GM21825 (cell line): ENCODE measurements around the gene PSME2.

Experiments used
- ATAC-seq: cut with Tn5 transposase; IDR thresholded peaks from one replicate; pipeline ENCODE4 v1.9.1; 2021; ENCODE audit warnings: mild to moderate bottlenecking, moderate library complexity; ENCODE audit not compliant: unreplicated experiment

The PSME2 gene

DNA sequence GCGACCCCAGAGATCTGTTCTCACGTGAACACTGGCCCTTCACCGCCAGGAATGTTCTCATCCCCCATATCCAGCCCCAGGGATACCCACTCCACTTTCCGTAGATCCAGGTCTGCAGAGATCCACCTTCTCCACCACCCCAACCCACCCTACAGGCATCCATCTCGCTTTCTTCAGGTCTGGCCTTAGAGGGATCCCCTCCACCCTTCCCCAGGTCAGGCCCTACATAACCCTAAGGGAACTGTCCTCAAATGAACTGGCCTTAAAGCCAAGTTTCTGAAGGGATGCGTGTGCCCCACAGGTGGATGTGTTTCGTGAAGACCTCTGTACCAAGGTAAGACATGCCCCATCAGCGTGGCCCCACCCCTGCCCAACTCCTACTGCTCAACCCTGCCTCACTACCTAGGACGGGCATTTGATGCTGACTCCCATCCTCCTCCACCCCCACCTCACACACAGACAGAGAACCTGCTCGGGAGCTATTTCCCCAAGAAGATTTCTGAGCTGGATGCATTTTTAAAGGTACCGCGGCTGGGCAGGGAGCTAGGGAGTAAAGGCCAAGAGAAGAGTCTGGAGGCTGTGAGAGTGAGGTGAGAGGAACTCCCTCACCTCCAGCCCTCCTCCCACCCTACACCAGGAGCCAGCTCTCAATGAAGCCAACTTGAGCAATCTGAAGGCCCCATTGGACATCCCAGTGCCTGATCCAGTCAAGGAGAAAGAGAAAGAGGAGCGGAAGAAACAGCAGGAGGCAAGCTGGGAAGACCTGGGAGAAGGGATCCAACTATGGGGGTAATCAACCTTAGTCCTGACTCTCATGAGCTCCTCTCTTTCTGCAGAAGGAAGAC is 9.5 kb downstream of the PSME2 start:
- ATAC-seq: no peak

DNA sequence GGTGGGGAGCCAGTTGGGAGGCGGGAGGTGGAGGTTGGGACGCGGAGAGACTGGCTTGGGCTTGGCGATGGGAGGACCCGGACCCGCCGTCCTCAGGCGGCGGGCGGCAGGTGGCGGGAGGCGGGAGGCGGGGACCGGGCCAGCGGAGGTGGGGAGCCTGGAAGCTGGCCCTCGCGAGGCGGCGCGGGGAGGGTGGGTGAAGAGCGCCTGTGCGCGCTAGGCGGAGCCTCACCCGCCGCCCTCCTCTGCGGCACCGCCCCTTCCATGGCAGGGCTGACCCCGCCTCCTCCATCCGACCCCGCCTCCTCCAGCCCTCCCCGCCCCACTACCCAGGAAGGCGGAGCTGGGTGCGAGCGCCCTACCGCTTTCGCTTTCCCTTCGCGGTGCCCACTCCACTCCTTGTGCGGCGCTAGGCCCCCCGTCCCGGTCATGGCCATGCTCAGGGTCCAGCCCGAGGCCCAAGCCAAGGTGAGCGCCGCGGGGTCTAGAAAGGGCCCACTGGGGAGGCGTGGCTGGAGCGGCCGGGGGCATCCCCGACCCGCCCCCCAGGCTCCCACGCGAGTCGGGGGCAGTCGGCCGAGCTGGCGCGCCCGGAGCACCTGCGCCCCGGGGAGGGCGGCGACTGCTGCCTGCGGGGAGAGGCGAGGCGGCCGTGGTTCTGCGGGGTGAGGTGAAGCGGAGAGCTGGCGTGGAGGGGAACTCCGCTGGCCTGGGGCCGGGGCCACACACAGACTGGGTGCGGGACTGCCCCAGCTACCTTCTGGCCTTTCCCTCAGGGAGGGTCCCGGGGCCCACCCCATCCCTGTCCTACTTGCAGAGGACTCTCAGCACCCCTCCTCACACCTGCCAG is 10.4 kb downstream of the PSME2 start, which contains the start of gene PSME1:
PSME1 (plus strand) TSS at position 361 of the 850 bp plus-strand sequence; CDS start at position 430, 69 bp downstream.
- ATAC-seq: peak; percentile 84

DNA sequence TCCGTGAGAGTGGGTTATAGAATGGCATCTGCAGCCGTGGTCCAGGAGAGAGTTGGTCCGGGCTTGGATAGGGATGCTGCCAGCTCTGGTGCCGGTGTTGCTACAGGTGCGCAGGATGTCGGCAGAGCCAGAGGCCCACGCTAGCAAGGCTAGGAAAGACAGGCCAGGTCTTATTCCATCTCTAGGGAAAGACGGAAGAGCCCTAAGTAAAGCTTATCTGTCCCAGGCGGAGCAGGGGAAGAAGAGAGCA is 10.9 kb downstream of the PSME2 start:
- ATAC-seq: no peak

DNA sequence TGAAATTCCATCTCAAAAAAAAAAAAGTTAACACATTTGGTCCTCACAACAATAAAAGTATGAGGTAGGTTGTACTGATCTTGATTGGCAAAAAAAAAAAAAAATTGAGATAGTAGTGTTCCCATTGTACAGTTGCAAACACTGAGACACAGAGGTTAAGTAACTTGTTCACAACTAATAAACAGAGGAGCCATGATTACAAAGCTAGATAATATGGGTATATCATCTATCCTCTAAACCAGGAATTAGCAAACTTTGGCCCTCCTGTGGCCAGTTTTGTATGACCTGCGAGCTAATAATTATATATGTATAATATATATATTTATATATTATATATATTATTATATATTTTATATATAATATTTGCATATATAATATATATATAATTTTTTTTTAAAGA is 12.7 kb downstream of the PSME2 start:
- ATAC-seq: no peak

DNA sequence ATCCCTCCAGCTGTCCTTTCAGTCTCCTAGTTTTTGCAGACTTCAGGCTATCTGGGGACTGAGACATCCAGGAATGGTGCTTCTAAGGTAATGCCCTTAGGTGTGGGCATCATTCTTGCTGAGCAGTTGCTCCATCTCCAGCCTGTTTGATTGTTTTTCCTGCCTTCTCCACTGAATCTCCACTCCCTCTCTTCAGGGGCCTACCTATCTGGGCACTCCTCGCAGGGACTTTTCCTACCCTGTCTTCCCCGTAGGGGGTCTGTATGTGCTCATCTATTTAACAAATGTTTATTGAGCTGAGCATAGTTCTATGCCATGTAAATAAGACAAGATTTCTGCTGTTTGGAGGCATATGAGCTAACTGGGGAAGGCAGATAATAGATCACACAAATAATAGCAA is 13.4 kb downstream of the PSME2 start:
- no peak for ATAC-seq

DNA sequence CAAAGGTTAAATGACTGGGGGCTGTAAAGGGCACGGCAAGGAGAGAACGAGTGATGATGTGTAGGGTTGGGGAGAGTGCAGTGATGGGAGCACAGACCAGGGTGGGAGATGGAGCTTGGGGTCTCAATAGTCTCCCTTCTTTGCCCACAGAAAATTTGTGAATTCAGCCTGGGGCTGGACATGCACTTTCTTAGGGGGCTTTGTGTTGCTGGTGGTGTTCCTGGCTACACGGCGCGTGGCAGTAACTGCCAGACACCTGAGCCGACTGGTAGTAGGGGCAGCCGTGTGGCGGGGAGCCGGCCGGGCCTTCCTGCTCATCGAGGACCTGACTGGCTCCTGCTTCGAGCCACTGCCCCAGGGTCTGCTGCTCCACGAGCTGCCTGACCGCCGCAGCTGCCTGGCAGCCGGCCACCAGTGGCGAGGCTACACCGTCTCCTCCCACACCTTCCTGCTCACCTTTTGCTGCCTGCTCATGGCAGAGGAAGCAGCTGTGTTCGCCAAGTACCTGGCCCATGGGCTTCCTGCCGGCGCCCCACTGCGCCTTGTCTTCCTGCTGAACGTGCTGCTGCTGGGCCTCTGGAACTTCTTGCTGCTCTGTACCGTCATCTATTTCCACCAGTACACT is 14.2 kb downstream of the PSME2 start:
- ATAC-seq: no peak

DNA sequence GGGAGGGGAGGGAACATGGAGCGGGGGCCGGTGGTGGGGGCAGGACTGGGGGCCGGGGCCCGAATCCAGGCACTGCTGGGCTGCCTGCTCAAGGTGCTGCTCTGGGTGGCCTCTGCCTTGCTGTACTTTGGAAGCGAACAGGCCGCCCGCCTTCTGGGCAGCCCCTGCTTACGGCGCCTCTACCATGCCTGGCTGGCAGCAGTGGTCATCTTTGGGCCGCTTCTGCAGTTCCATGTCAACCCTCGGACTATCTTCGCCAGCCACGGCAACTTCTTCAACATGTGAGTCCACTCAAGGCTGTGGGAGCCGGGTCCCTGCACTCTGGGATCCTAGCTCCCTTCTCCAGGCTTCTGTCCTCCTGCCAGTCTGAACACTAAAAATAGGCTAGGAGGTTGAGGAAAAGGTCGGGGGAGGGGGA is 14.9 kb downstream of the PSME2 start:
- no peak for ATAC-seq

DNA sequence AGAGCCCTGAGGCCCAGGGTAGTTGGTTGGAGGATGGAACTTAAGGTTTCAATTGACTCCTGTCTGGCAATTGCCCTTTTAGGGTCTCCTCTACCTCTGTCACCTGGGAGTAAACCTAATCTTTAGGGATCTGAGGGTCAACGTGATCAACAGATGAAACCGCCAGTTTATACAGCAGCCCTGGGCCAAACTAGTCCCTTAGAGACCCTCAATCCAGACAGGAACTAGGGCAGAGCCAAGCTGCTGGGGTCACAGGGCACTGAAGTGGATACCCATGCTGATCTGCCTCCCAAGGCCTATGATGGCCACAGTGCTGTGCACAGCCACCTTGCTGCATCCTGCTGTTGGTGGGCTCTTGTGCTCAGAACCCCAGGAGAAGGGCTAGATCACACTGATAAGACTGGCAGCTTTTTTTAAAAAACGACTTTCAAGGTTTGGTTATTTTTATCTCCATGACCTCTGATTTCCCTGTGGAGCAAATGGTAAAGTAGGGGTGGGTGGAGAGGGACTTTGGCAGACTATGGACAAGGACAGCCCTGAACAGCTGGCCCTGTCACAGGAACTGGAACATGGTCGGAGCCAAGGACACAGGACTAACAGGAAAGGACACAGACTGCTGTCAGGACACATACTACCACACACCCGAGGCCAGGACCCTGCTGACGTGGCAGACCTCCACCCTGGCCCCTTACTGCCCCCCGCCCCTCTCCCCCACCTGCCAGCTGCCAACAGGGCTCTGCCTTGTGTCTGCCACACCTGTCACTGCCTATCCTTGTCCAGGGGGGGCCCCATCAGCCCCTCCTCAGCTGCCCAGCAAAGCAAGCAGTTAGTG is 15.5 kb downstream of the PSME2 start:
- ATAC-seq: no peak

DNA sequence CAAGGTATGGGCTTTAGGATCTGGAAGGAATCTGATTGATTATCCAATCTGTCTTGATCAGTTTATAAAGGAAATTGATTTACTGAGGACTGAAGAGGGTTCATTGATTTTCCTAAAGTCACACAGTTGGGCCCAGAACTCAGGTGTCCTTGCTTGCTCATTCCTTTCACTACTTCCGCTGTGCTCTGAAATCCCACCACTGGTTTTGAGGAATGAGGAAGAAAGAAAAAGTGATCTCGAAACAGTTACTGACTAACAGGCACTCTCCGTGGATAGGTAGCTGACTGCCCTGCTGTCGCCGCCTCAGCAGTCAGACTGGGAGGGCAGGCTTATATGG is 16.1 kb downstream of the PSME2 start, which contains the start of gene FITM1:
FITM1 (plus strand) TSS at position 280 of the 337 bp plus-strand sequence. CDS start 905 bp downstream, outside the sequence.
- no peak for ATAC-seq

DNA sequence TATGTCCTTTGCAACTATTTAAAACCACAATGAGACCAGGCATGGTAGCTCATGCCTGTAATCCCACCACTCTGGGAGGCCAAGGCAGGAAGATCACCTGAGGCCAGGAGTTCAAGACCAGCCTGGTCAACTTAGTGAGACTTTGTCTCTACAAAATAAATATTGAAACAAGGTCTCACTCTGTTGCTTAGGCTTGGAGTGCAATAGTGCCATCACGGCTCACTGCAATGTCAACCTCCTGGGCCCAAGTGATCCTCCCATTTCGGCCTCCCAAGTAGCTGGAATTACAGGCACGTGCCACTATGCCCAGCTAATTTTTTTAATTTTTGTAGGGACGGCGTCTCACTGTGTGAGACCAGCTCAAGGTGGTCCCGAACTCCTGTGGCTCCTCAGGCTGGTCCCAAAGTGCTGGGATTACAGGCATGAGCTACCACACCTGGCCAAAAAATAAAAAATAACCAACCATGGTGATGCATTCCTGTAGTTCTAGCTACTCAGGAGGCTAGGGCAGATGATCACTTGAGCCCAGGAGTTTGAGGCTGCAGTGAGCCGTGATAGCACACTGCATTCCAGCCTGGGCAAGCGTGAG is 16.9 kb downstream of the PSME2 start:
- no peak for ATAC-seq

DNA sequence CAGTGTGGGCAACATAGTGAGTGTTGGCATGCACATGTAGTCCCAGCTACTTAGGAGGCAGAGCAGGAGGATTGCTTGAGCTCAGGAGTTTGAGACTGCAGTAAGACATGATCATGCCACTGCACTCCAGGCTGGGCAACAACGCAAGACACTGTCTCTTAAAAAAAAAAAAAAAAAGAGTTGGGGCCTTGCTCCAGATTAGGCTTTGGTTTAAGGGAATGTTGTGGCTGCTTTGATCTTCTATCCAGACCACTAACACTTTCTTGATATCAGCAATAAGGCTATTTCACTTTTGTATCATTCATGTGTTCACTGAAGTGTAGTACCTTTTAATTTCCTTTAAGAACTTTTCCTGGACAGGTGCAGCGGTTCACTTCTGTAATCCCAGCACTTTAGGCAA is 18.7 kb downstream of the PSME2 start:
- no peak for ATAC-seq

DNA sequence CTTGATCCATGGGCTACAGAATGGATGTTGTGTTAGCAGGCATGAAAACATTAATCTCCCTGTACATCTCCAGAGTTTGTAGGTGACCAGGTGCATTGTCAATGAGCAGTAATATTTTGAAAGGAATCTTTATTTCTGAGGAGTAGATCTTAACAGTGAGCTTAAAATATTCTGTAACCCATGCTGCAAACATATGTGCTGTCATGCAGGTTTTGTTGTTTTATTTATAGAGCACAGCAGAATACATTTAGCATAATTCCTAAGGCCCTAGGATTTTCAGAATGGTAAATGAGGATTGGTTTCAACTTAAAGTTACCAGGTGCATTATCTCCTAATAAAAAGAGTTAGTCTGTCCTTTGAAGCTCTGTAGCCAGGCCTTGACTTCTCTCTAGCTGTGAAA is 19.5 kb downstream of the PSME2 start:
- no peak for ATAC-seq

DNA sequence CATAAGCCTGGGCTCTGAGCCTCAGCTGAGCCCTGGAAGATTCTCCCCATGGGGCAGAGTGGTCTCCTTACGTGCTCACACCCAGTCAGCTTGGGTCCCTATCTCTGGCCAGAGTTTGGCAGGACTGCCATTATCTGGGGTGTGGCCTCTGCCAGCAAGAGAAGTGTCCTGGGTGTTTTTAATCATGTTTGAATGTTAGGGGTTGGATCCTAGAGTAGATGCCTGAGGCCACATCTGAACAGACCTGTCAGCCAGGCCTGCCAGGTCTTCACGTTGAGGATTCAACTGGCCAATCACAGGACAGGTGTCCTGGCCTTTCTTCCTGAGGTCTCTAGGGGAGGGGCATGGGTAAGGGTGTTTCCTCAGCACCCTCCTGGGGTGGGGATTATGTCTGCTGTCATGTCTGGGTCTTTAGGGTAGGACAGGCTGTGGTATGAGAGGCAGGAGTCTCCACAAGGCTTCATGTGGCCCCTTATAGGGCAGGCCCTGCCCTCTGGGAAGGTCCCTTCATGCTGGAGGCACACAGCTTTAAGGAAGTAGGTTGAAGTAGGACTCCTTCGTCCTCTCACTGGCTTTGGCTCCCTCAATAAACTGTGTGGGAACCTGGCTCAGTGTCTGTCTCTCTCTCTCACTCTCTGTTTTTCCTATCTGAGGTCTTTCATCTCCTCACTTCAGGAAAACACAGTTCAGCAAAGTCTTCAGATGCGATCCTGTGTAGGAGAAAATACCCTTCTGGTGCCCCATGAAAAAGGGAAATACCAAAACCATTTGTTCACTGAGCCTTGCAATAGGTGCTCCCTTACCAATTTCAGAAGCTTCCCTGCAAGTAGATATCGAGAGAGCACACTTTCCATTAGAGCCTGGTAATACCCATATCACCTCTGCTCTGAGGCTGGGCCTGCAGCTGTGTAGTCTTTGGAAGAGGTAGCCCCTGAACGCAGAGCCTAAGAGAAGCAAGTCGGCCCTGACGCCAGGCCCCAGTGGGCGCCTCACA is 22.7 kb downstream of the PSME2 start:
- peak; percentile 67 for ATAC-seq

DNA sequence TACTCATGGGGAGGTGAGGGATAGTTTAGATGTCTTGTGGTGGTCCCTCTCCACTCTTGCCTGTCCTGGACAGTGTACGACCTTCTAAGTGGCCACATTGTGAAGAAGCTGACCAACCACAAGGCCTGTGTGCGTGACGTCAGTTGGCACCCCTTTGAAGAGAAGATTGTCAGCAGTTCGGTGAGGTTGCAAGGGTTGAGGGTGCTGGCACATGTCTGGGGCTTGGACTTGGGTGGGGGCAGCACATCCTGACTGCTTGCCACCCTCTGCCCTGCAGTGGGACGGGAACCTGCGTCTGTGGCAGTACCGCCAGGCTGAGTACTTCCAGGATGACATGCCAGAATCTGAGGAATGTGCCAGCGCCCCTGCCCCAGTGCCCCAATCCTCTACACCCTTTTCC is 23.5 kb downstream of the PSME2 start:
- no peak for ATAC-seq

DNA sequence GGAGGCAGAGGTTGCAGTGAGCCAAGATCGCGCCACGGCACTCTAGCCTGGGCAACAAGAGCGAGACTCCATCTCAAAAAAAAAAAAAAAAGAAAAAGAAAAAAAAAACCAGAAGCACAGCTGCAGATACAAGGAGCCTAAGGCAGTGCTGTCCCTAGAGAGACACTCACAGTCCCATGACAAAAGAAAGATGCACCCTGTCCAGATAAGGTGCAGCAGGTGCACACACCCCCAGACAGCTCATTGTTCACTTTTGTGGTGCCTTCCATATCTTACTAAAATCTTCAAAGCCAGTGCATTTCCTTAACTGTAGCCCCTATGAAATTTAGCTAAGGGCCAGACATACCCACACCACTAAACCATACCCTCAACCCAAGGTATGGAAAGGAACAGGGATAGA is 24.0 kb downstream of the PSME2 start:
- ATAC-seq: no peak

DNA sequence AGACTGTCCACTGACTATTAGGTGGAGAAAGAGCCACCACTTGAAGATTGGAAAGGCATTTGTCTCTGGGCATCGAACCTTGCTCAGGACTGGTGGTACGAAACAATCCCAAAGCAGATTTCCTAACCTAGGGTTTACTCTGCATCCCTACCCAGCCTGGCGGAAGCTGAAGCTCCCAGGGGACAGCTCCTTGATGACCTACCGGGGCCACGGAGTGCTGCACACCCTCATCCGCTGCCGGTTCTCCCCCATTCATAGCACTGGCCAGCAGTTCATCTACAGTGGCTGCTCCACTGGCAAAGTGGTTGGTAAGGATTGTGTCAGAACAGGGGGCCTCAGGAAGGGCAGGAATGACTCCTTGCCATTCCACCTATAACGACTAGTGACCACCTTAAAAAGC is 25.2 kb downstream of the PSME2 start:
- ATAC-seq: no peak

DNA sequence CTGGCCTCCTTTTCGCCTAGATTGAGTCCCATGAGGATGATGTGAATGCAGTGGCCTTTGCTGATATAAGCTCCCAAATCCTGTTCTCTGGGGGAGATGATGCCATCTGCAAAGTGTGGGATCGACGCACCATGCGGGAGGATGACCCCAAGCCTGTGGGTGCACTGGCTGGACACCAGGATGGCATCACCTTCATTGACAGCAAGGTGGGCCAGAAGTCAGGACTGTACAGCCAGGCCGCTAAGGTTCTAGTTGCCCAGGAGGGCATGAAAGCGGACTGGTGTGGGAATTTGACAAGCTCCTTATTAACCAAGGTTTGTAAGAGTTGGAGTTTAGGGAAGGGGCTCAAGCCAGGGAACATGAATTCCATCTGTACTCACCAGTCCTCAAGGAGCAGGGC is 26.7 kb downstream of the PSME2 start:
- ATAC-seq: no peak

DNA sequence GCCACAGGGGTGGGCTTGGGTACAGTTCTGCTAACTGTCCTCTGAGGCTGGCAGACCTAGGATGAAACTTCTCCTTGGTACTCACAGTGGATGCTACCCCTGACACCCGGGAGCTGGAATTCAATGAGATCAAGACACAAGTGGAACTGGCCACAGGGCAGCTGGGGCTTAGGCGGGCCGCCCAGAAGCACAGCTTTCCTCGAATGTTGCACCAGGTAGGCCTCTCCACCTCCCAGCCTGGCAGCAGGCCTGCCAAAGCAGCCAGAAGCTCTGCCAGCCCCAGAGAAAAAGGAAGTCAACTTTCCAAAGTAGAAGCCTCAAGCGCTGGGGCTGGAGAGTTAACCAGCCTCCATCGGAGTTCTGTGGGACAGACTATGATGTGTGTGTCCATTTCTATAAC is 29.2 kb downstream of the PSME2 start:
- no peak for ATAC-seq

DNA sequence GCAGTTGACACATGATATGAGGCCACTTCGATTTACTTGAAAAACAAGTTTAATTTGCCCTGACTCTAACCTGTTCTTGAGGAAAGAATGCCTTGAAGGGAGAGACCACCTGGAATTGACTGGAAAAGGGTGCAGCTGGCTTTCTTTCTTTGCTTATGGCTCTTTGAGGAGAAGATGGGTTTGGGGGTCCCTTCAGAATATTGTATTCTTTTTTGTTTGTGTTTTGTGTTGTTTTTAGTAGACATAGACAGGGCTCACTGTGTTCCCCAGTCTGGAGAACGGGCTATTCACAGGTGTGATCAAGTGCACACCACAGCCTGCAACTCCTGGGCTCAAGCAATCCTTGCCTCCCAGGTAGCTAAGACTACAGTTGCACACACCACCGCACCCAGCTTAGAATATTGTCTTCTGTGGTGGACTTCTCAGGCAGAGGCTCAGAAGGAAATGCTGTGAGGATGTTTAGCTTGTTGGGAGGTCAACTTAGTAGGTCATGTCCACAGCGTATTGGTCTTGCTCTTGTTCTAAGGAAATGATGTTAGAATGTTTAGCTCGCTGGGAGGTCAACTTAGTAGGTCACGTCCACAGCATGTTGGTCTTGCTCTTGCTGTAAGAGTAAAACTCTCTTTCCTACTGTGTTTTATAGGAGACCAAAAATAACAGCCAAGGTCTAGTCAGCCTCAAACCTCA is 30.1 kb downstream of the PSME2 start:
- ATAC-seq: no peak
